HepG2 (cell line): ENCODE measurements around the gene FAM120B. TPM values are rescaled to one million over a fixed set of nuclear protein-coding genes. Genes with fewer than 3 reads are reported as not detected.

Experiments used
- CAMTA2 ChIP-seq: sonication (generic); formaldehyde crosslinking; IDR thresholded peaks from 2 replicates; pipeline ENCODE4 v1.4.0; 2020; ENCODE audit warnings: mild to moderate bottlenecking, missing genetic modification reagents, borderline replicate concordance
- E2F2 ChIP-seq: sonication (generic); formaldehyde crosslinking; IDR thresholded peaks from 2 replicates; pipeline ENCODE4 v1.4.0; 2020; ENCODE audit warnings: missing genetic modification reagents, borderline replicate concordance
- HOXA5 ChIP-seq: sonication (generic); formaldehyde crosslinking; IDR thresholded peaks from 2 replicates; pipeline ENCODE4 v1.4.0; 2020; ENCODE audit warnings: missing genetic modification reagents
- IRF2 ChIP-seq: IDR thresholded peaks from 2 replicates; pipeline ENCODE4 v1.6.1; 2018; ENCODE audit warnings: missing genetic modification reagents, missing compliant biosample characterization
- KAT7 ChIP-seq: IDR thresholded peaks from 2 replicates; pipeline ENCODE4 v1.6.1; 2018; ENCODE audit warnings: borderline replicate concordance, missing compliant biosample characterization
- MIER3 ChIP-seq: IDR thresholded peaks from 2 replicates; pipeline ENCODE4 v1.6.1; 2016; ENCODE audit warnings: missing compliant biosample characterization, borderline replicate concordance
- NFYB ChIP-seq: sonication (generic); formaldehyde crosslinking; IDR thresholded peaks from 2 replicates; pipeline ENCODE4 v1.4.0; 2020; ENCODE audit warnings: missing genetic modification reagents
- RERE ChIP-seq: IDR thresholded peaks from 2 replicates; pipeline ENCODE4 v1.6.1; 2016; ENCODE audit warnings: low read depth, missing genetic modification reagents, missing compliant biosample characterization
- SALL1 ChIP-seq: sonication (generic); formaldehyde crosslinking; IDR thresholded peaks from 2 replicates; pipeline ENCODE4 v1.8.0; 2022; ENCODE audit warnings: mild to moderate bottlenecking, missing genetic modification reagents
- ZBTB26 ChIP-seq: IDR thresholded peaks from 2 replicates; pipeline ENCODE4 v1.6.1; 2016; ENCODE audit warnings: missing compliant biosample characterization, missing genetic modification reagents, borderline replicate concordance
- ZFP62 ChIP-seq: sonication (generic); formaldehyde crosslinking; IDR thresholded peaks from 2 replicates; pipeline ENCODE4 v1.4.0; 2020; ENCODE audit warnings: missing genetic modification reagents
- ZNF382 ChIP-seq: sonication (generic); formaldehyde crosslinking; IDR thresholded peaks from 2 replicates; pipeline ENCODE4 v1.5.0; 2020; ENCODE audit warnings: missing genetic modification reagents, mild to moderate bottlenecking, borderline replicate concordance
- ZNF543 ChIP-seq: sonication (generic); formaldehyde crosslinking; IDR thresholded peaks from 2 replicates; pipeline ENCODE4 v1.4.0; 2020; ENCODE audit warnings: mild to moderate bottlenecking, missing genetic modification reagents
- ZNF674 ChIP-seq: sonication (generic); formaldehyde crosslinking; IDR thresholded peaks from 2 replicates; pipeline ENCODE4 v1.5.0; 2020; ENCODE audit warnings: low read depth, mild to moderate bottlenecking, missing genetic modification reagents
- ZNF83 ChIP-seq: sonication (generic); formaldehyde crosslinking; IDR thresholded peaks from 2 replicates; pipeline ENCODE4 v1.4.0; 2020; ENCODE audit warnings: missing genetic modification reagents, mild to moderate bottlenecking, borderline replicate concordance
- polyA plus RNA-seq, 8 experiments: library from polyadenylated mRNA; depleted of rRNA in 3 of 8; stranded (reverse) in 7 of 8; unstranded in 1 of 8; fragments of >200 nt; fragmentation: Illumina TruSeq in 4 of 8; extraction: Trizol in 4 of 8; gene quantifications; 2 replicates each; pipeline versions ENCODE4 v1.2.1 to v1.2.3, GENCODE V29; 2011 to 2016; ENCODE audit warnings: low read depth in 4 of 8, missing spikeins in 1 of 8, mixed read lengths in 1 of 8; ENCODE audit not compliant: insufficient read depth in 1 of 8
- total RNA-seq, 5 experiments: library from RNA; depleted of rRNA; stranded (reverse); fragments of >200 nt; fragmentation: Illumina TruSeq; extraction: Trizol; gene quantifications; 2 replicates each; pipeline ENCODE4 v1.2.3, GENCODE V29; 2016; ENCODE audit warnings: low read depth in 1 of 5
- TF ChIP-seq, protein P1 (sequence below): IDR thresholded peaks from 2 replicates; pipeline ENCODE4 v1.6.1; 2016; ENCODE audit warnings: control low read depth
- TF ChIP-seq, protein P2 (sequence below): sonication (generic); formaldehyde crosslinking; IDR thresholded peaks from 2 replicates; pipeline ENCODE4 v1.8.0; 2022; ENCODE audit warnings: mild to moderate bottlenecking, missing genetic modification reagents, moderate library complexity

Gene FAM120B
- total and polyA plus RNA-seq, 2 of the 13 experiments (the other 11 are each of a cell fraction or from before 2014, with no cell fraction given), result 9.2 to 10.7 TPM

DNA sequence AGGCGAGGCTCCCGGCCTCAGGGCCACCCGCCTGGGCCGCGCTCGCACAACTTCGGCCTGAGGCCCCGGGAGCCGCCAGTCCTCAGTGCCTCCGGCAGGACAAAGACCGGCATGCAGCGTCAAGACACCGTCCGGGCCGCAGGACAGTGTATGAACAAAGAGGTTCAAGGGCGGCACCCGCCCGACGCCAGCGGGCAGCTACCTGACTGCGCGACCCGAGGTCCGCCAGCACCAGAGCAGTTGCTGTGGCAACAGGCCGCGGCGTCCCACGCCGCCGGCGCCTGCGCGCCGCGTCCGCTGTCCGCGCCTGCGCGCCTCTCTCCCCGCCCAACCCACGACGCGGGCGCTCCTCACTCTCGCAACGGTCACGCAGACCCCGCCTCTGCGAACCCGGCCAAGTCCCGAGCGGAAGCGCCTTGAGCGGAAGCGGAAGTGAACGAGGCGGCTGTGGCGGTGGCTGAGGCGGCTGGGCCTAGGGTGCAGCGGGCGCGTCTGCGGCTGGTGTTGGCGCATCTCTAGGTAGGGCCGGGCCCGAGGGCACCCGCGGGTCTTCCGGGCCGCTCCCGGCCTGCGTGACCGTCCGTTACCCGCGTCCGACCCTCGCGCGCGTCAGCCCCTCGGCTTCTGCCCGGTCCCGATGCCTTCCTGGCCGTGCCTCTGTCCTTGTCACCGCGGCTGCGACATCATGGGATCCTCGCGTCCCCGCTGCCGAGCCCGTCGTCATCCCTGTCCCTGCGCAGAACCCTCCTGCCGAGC is at the start of gene FAM120B (continued):
- TF ChIP-seq RERE (CRISPR knock-in tag) (peak; percentile 52; the same call in 1 of the 2 replicates), SALL1 (CRISPR knock-in tag) (peak; percentile 97), ZFP62 (CRISPR knock-in tag) (peak; percentile 88; the same call in 1 of the 2 replicates), ZBTB26 (CRISPR knock-in tag) (no peak; the same call in none of the 2 replicates), ZNF674 (CRISPR knock-in tag) (peak; percentile 22; the same call in 1 of the 2 replicates), CAMTA2 (CRISPR knock-in tag) (peak; percentile 60; the same call in 1 of the 2 replicates), MIER3 (CRISPR knock-in tag) (0 out of 2 replicates have a peak, but pooled peaks have one; percentile 18), KAT7 (CRISPR knock-in tag) (peak; percentile 100), ZNF543 (CRISPR knock-in tag) (peak; percentile 88), ZNF382 (CRISPR knock-in tag) (no peak), IRF2 (CRISPR knock-in tag) (peak; percentile 89), NFYB (CRISPR knock-in tag) (no peak), E2F2 (CRISPR knock-in tag) (peak; percentile 84; the same call in 1 of the 2 replicates), HOXA5 (CRISPR knock-in tag) (peak; percentile 89), ZNF83 (peak; percentile 13; the same call in 1 of the 2 replicates)
- TF ChIP-seq, protein P1, sequence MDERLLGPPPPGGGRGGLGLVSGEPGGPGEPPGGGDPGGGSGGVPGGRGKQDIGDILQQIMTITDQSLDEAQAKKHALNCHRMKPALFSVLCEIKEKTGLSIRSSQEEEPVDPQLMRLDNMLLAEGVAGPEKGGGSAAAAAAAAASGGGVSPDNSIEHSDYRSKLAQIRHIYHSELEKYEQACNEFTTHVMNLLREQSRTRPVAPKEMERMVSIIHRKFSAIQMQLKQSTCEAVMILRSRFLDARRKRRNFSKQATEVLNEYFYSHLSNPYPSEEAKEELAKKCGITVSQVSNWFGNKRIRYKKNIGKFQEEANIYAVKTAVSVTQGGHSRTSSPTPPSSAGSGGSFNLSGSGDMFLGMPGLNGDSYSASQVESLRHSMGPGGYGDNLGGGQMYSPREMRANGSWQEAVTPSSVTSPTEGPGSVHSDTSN (CRISPR knock-in tag), result no peak
- TF ChIP-seq, protein P2, sequence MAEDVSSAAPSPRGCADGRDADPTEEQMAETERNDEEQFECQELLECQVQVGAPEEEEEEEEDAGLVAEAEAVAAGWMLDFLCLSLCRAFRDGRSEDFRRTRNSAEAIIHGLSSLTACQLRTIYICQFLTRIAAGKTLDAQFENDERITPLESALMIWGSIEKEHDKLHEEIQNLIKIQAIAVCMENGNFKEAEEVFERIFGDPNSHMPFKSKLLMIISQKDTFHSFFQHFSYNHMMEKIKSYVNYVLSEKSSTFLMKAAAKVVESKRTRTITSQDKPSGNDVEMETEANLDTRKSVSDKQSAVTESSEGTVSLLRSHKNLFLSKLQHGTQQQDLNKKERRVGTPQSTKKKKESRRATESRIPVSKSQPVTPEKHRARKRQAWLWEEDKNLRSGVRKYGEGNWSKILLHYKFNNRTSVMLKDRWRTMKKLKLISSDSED (CRISPR knock-in tag), result 0 out of 2 replicates have a peak, but pooled peaks have one; percentile 4
